ENCODE results near the gene CROCC2. TPM values are rescaled to one million over a fixed set of nuclear protein-coding genes. Genes with fewer than 3 reads are reported as not detected.

Gene CROCC2
- total and polyA plus RNA-seq, 7 experiments from 2014 or later: 0.22 TPM; not detected in 6

DNA sequence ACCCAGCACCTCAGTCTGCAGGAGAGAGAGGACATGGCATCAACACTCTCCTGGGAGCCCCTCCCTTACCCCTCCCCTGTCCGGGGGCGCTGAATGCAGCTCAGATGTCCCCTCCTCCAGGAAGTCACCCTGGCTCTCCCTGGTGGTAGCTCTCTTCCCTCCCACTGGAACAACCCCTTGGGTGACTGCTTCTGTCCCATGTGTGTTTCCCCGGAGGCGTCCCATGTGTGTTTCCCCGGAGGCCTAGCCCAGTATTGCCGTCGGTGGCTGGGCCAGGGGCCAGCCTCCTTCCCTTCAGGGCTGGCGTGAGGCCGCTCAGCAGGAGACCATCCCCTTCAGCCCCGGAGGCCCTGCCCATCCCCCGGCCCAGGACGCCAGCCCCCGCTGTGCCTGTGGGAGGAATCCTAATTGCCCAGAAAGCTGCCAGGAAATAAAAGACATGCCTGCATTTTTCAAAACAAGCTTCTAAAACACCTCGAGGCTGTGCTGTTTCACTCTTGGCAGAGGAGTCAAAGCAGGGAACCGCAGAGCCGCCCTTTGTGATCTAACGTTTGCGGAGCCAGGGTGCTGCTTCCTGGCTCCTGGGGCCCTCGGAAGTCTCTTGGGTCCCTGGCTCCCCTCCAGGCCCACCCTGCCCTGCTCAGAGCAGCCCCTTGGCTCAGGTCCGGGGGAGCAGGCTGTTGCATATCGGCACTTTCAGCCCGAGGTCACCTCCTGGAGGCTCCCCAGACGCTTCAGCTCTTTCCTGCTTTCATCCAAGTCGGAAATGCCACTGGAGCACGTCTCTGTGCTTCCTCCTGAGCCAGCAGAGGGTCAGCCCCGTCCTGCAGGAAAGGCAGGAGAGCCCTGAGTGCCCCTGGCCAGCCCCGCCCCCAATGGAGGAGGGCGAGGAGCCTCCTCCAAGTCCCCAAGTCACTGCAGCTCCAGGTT is 103.7 kb downstream of the CROCC2 start:
- Histone ChIP-seq H3K4me1 (ENCODE audit: control insufficient read depth in 2 of 2, insufficient read depth in 2 of 2, low read length in 2 of 2) (peaks cover 3 to 36% of the 10 kb centered on the region in 2 donors), H3K27me3 (ENCODE audit: control insufficient read depth in 2 of 2, insufficient read depth in 2 of 2, low read length in 2 of 2) (no peaks in the 10 kb centered on the region), H3K27ac (ENCODE audit: low read depth, low read length) (peak overlapping the region; percentile 64), H3K36me3 (ENCODE audit: control insufficient read depth in 2 of 3, insufficient read depth in 3 of 3, low read length in 3 of 3) (no peaks in the 10 kb centered on the region), H3K4me3 (ENCODE audit: low read length) (peak overlapping the region; percentile 51), H3K9me3 (ENCODE audit: control insufficient read depth in 2 of 3, low read length in 3 of 3) (no peaks in the 10 kb centered on the region)
- intact Hi-C loops (cut with micrococcal nuclease): loop anchor here in 1 of 2 donors (1.0 to 10.0 kb wide), 4 partner anchors 37 to 207 kb away; partner anchors contain the start of gene PASK
- CTCF ChIA-PET: interaction anchor here (0.6 to 1.5 kb wide), 6 partner anchors 12 to 140 kb away, joined by 3 to 6 read pairs (median 4); partner anchors contain the start of genes PASK and PPP1R7
- POLR2A ChIA-PET: interaction anchor here (0.8 to 2.4 kb wide), 11 partner anchors 9 to 307 kb away, joined by 3 to 8 read pairs (median 4); partner anchors contain the start of genes HDLBP, PASK and PPP1R7
- Mint-ChIP-seq H3K4me1 (peaks cover 16 to 47% (median 40%) of the 10 kb centered on the region in 7 donors), H3K27me3 (peaks cover 0 to 26% (median 0%) of the 10 kb centered on the region in 5 donors), H3K27ac (peak overlapping the region; percentile 80 to 94 (median 90)), H3K4me3 (peak overlapping the region; percentile 37 to 95 (median 74)), H3K9me3 (peaks cover 0 to 15% (median 9%) of the 10 kb centered on the region in 11 donors), H3K36me3 (peaks cover 0 to 11% (median 5%) of the 10 kb centered on the region in 5 donors)
- DNase-seq (peak in 8 of 9 donors; percentile 31 to 78 (median 68)), ATAC-seq (peak; percentile 80)

DNA sequence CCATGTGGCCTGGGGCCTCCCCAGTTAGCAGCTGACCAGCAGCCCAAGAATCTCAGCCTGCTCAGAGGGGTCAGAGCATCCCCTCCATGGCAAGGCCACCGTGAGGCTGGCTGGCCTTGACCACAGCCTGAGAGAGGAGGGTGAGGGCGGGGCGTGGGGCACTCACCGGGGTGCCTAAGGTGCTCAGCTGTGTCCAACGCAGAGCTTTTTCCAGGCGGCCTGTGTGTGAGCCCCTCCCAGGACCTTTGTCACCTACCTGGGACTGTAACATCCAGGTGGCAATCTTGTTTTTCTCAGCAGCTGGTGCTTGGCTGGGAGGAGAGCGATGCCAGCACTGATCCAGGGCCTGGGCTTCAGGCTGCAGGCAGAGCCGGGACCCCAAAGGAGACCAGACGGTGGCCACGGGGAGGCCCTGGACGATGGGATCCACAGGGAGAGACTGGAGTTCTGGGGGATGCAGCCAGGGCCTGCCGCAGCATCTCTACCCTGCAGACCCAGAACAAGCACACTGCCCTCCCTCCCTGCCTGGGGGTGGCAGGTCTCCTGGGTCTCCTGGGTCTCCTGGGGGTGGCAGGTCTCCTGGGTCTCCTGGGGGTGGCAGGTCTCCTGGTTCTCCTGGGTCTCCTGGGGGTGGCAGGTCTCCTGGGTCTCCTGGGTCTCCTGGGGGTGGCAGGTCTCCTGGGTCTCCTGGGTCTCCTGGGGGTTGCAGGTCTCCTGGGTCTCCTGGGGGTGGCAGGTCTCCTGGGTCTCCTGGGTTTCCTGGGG is 104.6 kb downstream of the CROCC2 start:
- Mint-ChIP-seq H3K27me3 (peaks cover 0 to 19% (median 0%) of the 10 kb centered on the region in 5 donors), H3K36me3 (peaks cover 0 to 6% (median under 1%) of the 10 kb centered on the region in 5 donors), H3K9me3 (peaks cover 0 to 6% (median 4%) of the 10 kb centered on the region in 11 donors), H3K4me1 (peaks cover 16 to 47% (median 40%) of the 10 kb centered on the region in 7 donors), H3K27ac (peak overlapping the region in 8 of 9 donors; percentile 80 to 94 (median 89)), H3K4me3 (peak overlapping the region in 8 of 10 donors; percentile 71 to 95 (median 76))
- no peak for ATAC-seq
- peak in 1 of 9 donors; percentile 6 for DNase-seq
- no peaks in the 10 kb centered on the region for H3K9me3 ChIP-seq (ENCODE audit: control insufficient read depth in 2 of 3, low read length in 3 of 3)
- CTCF ChIA-PET: interaction anchor here (0.6 to 1.5 kb wide), 4 partner anchors 11 to 139 kb away, joined by 3 to 6 read pairs (median 4); partner anchors contain the start of genes PASK and PPP1R7
- no peaks in the 10 kb centered on the region for H3K36me3 ChIP-seq (ENCODE audit: control insufficient read depth in 2 of 3, insufficient read depth in 3 of 3, low read length in 3 of 3)
- POLR2A ChIA-PET: interaction anchor here (0.8 to 1.8 kb wide), 7 partner anchors 8 to 304 kb away, joined by 3 to 8 read pairs (median 4); partner anchors contain the start of genes HDLBP, PASK and PPP1R7
- intact Hi-C loops (cut with micrococcal nuclease): loop anchor here in 1 of 2 donors (1.0 to 10.0 kb wide), 4 partner anchors 37 to 207 kb away; partner anchors contain the start of gene PASK
- H3K4me1 ChIP-seq (ENCODE audit: control insufficient read depth in 2 of 2, insufficient read depth in 2 of 2, low read length in 2 of 2): peaks cover 3 to 36% of the 10 kb centered on the region in 2 donors
- H3K4me3 ChIP-seq (ENCODE audit: low read length): peak overlapping the region; percentile 51
- H3K27ac ChIP-seq (ENCODE audit: low read depth, low read length): peak overlapping the region; percentile 64
- no peaks in the 10 kb centered on the region for H3K27me3 ChIP-seq (ENCODE audit: control insufficient read depth in 2 of 2, insufficient read depth in 2 of 2, low read length in 2 of 2)

DNA sequence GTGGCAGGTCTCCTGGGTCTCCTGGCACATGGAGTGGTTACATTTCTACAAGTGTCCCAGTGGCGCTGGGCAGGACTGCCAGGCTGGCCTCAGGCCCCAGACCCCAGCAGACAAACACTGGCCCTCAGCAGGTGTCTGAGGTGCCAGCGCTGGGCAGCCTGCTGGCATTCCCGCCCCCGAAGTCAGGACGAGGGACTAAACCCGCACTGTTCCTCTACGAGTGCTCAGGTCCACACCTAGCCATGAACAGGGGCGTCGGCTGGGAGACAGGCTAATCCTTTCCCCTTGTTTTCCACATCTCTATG is 105.1 kb downstream of the CROCC2 start:
- peak overlapping the region; percentile 54 for H3K27ac ChIP-seq (ENCODE audit: low read depth, low read length)
- intact Hi-C loops (cut with micrococcal nuclease): loop anchor here in 1 of 2 donors (5.0 to 10.0 kb wide), 3 partner anchors 36 to 206 kb away; no protein-coding TSS in a partner anchor
- H3K4me3 ChIP-seq (ENCODE audit: low read length): no peak overlapping the region
- no peaks in the 10 kb centered on the region for H3K9me3 ChIP-seq (ENCODE audit: control insufficient read depth in 2 of 3, low read length in 3 of 3)
- peaks cover 3 to 36% of the 10 kb centered on the region in 2 donors for H3K4me1 ChIP-seq (ENCODE audit: control insufficient read depth in 2 of 2, insufficient read depth in 2 of 2, low read length in 2 of 2)
- H3K4me1 Mint-ChIP-seq: peaks cover 16 to 47% (median 40%) of the 10 kb centered on the region in 7 donors
- no peak for ATAC-seq
- H3K36me3 ChIP-seq (ENCODE audit: control insufficient read depth in 2 of 3, insufficient read depth in 3 of 3, low read length in 3 of 3): no peaks in the 10 kb centered on the region
- POLR2A ChIA-PET: interaction anchor here (1.4 to 1.8 kb wide), 2 partner anchors 9 to 139 kb away, joined by 3 to 5 read pairs; partner anchors contain the start of gene PPP1R7
- peaks cover 0 to 14% (median 0%) of the 10 kb centered on the region in 5 donors for H3K27me3 Mint-ChIP-seq
- no peaks in the 10 kb centered on the region for H3K27me3 ChIP-seq (ENCODE audit: control insufficient read depth in 2 of 2, insufficient read depth in 2 of 2, low read length in 2 of 2)
- H3K36me3 Mint-ChIP-seq: peaks cover 0 to under 1% (median 0%) of the 10 kb centered on the region in 5 donors
- peak overlapping the region in 3 of 10 donors; percentile 29 to 73 (median 59) for H3K4me3 Mint-ChIP-seq
- peaks cover 0 to 1% (median 0%) of the 10 kb centered on the region in 11 donors for H3K9me3 Mint-ChIP-seq
- peak overlapping the region in 6 of 9 donors; percentile 19 to 84 (median 62) for H3K27ac Mint-ChIP-seq
- DNase-seq: peak in 1 of 9 donors; percentile 4
- CTCF ChIA-PET: no interaction called here

DNA sequence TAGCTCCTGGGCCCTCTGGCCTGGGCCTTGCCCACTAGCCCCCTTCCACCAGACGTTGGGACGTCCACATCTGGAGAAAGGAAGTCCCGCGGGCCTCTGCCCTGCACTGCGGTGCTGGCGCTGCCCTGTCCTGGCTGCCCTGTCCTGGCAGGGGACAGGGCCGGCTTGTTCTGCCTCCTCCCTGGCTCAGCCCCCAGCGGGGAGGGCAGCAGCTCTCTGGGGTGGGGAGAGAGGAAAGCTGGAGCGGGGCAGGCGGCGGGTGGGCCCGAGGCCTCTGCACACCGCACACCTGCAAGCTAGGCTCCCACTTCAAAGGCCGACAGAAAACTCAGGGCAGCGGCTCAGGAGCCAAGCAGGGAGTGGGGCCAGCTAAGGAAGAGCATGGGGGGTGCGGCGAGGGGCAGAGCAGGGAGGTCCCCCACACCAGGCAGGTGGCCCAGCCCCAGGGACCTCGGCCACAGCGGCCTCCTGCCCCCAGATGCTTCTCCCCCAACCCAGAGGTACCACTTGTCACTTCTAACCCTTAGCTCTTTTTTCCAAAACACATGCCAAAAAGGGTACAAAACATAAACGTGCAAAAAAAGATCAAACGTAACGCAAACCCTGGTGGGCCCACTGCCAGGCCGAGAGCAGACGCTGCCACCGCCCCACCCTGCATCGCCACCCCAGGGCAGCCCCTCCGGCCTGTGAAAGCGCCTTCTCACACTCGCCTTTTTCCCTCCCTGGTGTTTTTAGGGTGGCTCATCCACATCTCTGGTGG is 105.8 kb downstream of the CROCC2 start:
- POLR2A ChIA-PET: no interaction called here
- H3K4me1 Mint-ChIP-seq: peaks cover 16 to 44% (median 34%) of the 10 kb centered on the region in 7 donors
- intact Hi-C loops (cut with micrococcal nuclease): loop anchor here in 1 of 2 donors (5.0 to 10.0 kb wide), 3 partner anchors 35 to 205 kb away; no protein-coding TSS in a partner anchor

DNA sequence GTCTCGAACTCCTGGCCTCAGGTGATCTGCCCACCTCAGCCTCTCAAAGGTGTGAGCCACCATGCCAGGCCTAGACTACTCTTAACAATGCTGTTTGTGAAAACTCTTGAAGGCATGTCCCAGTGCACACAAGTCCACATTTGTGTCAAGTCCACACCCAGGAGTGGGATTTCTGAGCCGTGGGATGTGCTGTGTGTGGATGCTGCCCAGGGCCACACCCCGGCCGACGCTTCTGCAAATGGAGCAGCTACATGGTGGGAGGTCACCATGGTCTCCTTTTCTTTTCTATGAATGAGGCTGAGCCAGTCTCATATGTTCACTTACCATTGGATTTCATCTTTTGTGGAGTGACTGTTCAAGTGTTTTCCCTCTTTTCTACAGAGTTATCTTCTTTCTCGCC is 108.1 kb downstream of the CROCC2 start:
- H3K36me3 ChIP-seq (ENCODE audit: control insufficient read depth in 2 of 3, insufficient read depth in 3 of 3, low read length in 3 of 3): no peaks in the 10 kb centered on the region
- peaks cover 3 to 31% of the 10 kb centered on the region in 2 donors for H3K4me1 ChIP-seq (ENCODE audit: control insufficient read depth in 2 of 2, insufficient read depth in 2 of 2, low read length in 2 of 2)
- Mint-ChIP-seq H3K4me3 (no peak overlapping the region), H3K36me3 (no peaks in the 10 kb centered on the region), H3K27ac (peak overlapping the region in 3 of 9 donors; percentile 12 to 46 (median 39)), H3K4me1 (peaks cover 11 to 32% (median 25%) of the 10 kb centered on the region in 7 donors), H3K27me3 (peaks cover 0 to 3% (median 0%) of the 10 kb centered on the region in 5 donors), H3K9me3 (no peaks in the 10 kb centered on the region)
- no peak overlapping the region for H3K4me3 ChIP-seq (ENCODE audit: low read length)
- CTCF ChIA-PET: no interaction called here
- H3K27ac ChIP-seq (ENCODE audit: low read depth, low read length): no peak overlapping the region
- no peak for ATAC-seq
- H3K9me3 ChIP-seq (ENCODE audit: control insufficient read depth in 2 of 3, low read length in 3 of 3): no peaks in the 10 kb centered on the region
- POLR2A ChIA-PET: no interaction called here
- no peak for DNase-seq
- intact Hi-C loops (cut with micrococcal nuclease): loop anchor here in 1 of 2 donors (5.0 to 10.0 kb wide), 3 partner anchors 33 to 203 kb away; no protein-coding TSS in a partner anchor
- H3K27me3 ChIP-seq (ENCODE audit: control insufficient read depth in 2 of 2, insufficient read depth in 2 of 2, low read length in 2 of 2): no peaks in the 10 kb centered on the region

More for the DNA sequence above, 105.8 kb downstream of the CROCC2 start:
- Mint-ChIP-seq H3K36me3 (no peaks in the 10 kb centered on the region), H3K4me3 (peak overlapping the region in 9 of 10 donors; percentile 6 to 73 (median 44)), H3K27ac (peak overlapping the region in 8 of 9 donors; percentile 25 to 92 (median 72)), H3K9me3 (no peaks in the 10 kb centered on the region), H3K27me3 (peaks cover 0 to 10% (median 0%) of the 10 kb centered on the region in 5 donors)
- Histone ChIP-seq H3K36me3 (ENCODE audit: control insufficient read depth in 2 of 3, insufficient read depth in 3 of 3, low read length in 3 of 3) (no peaks in the 10 kb centered on the region), H3K9me3 (ENCODE audit: control insufficient read depth in 2 of 3, low read length in 3 of 3) (no peaks in the 10 kb centered on the region), H3K4me1 (ENCODE audit: control insufficient read depth in 2 of 2, insufficient read depth in 2 of 2, low read length in 2 of 2) (peaks cover 3 to 36% of the 10 kb centered on the region in 2 donors), H3K4me3 (ENCODE audit: low read length) (no peak overlapping the region), H3K27me3 (ENCODE audit: control insufficient read depth in 2 of 2, insufficient read depth in 2 of 2, low read length in 2 of 2) (no peaks in the 10 kb centered on the region), H3K27ac (ENCODE audit: low read depth, low read length) (peak overlapping the region; percentile 54)
- DNase-seq (peak in 1 of 9 donors; percentile 19), ATAC-seq (peak; percentile 26)
- CTCF ChIA-PET: interaction anchor here (0.7 kb wide), 1 partner anchor 65 kb away, joined by 3 read pairs; no protein-coding TSS in a partner anchor

Data from naive thymus-derived CD4-positive, alpha-beta T cell (primary cell).